GM19240 (cell line): ENCODE results near the gene FAM171A2.
"Not testable (repeated sequence)": the region's sequence is repeated elsewhere in the genome, so short reads cannot be mapped to it uniquely, and the experiment has no call there.

Experiments
- DNase-seq: peaks from one replicate; pipeline ENCODE4 v3.0.0; 2011; ENCODE audit warnings: low spot score; ENCODE audit not compliant: insufficient read length

FAM171A2 gene

DNA sequence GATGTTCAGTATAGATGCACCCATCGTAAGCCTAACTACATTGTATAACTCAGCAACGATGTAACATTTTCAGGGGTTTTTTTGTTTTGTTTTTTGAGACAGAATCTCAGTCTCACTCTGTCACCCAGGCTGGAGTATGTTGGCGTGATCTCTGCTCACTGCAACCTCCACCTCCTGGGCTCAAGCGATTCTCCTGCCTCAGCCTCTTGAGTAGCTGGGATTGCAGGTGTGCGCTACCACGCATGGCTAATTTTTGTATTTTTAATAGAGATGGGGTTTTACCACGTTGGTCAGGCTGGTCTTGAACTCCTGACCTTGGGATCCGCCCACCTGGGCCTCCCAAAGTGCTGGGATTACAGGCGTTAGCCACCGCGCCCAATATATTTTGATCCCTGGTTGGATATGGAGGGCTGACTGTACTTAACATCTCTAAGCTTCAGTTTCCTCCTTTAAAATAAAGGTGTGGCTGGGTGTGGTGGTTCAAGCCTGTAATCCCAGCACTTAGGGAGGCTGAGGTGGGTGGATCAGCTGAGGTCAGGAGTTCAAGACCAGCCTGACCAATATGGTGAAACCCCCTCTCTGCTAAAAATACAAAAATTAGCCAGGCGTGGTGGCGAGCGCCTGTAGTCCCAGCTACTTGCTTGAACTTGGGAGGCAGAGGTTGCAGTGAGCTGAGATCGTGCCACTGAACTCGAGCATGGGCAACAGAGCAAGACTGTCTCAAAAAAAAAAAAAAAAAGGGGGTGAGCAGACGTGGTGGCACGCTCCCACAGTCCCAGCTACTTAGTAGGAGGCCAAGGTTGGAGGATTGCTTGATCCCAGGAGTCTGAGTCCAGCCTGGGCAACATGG lies 16.2 kb downstream of the FAM171A2 start:
- not testable (repeated sequence) for DNase-seq

DNA sequence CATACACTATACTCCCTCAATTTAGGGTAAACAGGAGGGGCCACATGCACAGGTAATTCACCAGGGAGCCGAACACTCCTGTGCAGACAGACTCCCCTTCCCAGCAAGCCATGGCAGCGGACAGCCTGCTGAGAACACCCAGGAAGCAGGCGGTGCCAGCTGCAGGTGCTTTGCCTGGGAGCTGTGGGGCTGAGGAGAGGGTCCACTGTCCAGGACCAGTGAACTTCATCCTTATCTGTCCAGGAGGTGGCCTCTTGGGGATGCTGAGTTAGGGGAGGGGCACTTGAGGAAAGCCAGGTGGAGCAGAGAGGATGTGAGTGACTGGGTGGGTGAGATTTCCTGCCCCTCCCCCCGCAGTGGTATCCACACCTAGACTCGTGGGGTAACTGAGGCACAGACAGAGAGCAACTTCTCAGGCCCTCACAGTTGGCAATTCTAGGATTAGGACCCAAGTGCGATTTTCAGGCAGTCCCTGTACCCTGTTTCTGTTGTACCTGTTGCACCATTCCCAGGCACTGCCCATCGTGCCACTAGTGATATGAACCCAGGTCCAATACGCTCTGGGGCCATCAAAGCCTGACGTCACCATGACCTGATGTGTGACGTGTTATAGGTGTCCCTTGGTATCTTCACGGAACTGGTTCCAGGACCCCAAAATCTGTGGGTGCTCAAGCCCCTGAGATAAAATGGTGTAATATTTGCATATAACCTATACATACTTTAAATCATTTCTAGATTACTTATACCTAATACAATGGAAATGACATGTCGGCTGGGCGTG lies 17.4 kb downstream of the FAM171A2 start:
- DNase-seq, result no peak

DNA sequence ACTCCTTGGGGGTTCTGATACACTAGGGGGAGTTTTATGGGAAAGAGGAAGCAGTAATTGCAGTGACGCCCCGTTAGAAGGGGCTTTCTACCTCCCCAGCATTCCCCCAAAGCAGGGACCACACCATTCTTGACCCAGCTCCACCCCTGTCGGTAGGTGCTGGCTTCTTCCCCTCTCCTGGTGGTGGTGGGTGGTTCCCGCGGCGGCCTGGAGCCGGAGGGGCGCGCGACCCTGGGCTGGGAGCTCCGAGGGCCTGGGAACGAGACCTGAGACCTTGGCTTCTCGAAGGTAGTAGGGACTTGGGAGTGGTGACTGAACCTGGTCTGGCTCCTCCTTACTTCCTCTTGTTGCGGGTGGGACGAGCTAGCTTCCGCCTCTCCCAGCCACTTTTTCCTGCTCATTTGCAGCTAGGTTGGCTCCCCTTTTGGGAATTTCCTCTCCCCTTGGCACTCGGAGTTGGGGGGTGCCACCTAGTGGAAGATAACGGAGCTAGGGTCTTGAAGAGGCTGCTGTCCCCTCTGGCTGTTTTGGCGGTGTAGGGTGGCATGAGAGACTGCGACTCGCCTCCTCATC lies 18.1 kb downstream of the FAM171A2 start:
- DNase-seq, result no peak

DNA sequence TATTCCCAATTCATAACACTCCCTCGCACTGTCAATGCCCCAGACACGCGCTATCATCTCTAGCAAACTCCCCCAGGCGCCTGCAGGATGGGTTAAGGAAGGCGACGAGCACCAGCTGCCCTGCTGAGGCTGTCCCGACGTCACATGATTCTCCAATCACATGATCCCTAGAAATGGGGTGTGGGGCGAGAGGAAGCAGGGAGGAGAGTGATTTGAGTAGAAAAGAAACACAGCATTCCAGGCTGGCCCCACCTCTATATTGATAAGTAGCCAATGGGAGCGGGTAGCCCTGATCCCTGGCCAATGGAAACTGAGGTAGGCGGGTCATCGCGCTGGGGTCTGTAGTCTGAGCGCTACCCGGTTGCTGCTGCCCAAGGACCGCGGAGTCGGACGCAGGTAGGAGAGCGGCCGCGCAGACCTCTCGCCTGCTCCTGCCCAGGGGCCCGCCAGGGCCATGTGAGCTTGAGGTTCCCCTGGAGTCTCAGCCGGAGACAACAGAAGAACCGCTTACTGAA lies 18.7 kb downstream of the FAM171A2 start, which contains the start of gene GRN:
Gene GRN, plus strand, starts transcription at position 364 of the 515 bp plus-strand sequence. CDS start 3,863 bp downstream, outside the sequence.
- peak; percentile 87 for DNase-seq

DNA sequence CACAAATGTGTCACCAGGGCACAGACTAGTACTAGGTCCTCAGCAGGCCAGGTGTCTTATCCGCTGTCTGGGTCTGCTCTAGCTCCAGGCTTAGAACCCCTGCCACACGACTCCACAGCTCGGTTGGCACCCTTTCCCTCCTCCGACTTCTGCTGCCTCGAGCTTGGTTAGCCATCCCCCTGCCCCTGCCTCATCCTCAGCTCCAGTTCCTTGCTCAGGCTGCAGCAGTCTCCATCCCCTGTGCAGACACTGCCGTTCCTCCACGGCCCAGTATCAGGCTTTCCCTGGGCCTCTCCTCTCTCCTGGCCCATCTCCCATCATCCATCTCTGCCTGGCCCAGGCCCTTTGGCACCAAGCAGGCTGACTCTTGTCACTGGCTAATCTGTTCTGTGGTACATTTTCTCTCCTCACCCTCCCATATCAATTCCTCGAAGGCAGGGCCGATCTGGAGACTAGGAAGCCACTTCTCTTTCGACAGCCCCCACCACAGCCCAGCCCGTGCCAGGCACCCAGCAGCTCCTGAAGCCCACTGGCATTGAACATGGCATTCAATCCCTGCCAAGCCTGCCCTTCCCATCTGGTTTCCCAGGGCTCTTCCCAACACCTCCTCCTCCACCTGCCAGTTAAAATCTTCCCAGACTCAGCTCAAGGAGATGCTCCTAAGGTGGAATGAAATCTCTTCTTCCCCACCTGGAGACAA lies 20.0 kb downstream of the FAM171A2 start:
- no peak for DNase-seq

DNA sequence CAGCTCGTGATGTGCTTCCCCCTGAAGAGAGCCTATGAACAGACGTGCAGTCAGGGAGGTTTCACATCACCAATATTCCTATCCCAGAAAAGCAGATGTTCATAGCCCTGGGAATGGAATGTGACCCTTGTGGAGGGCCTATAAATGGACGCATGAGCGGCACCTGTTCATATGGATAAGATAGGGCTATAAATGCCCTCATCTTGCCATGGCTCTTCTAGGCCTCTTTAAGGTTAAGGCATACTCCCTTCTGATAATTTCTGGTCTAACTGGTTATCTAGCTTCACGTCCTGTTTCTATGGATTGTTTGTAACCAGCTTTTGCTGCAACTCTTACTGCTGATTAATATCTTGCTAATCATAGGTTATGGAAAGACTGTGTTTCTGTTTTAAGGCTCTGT lies 23.1 kb downstream of the FAM171A2 start:
- not testable (repeated sequence) for DNase-seq

DNA sequence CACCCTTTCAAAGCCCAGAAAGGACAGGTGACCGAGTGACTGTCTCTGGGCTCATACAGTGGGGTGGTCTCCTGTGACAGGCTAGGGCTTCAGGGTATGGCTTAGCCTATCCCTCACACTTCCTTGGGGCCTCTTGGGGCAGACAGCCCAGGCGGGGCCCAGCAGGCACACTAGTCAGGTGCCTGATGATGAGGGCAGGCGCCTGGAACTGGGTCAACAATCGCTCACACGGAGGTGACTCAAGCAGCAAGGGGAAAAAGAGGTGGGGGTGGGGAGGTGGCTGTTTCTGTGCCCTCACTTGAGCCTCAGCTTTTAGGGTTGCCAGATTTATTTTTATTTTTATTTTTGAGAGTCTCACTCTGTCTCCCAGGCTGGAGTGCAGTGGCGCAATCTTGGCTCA lies 25.0 kb downstream of the FAM171A2 start:
- no peak for DNase-seq

DNA sequence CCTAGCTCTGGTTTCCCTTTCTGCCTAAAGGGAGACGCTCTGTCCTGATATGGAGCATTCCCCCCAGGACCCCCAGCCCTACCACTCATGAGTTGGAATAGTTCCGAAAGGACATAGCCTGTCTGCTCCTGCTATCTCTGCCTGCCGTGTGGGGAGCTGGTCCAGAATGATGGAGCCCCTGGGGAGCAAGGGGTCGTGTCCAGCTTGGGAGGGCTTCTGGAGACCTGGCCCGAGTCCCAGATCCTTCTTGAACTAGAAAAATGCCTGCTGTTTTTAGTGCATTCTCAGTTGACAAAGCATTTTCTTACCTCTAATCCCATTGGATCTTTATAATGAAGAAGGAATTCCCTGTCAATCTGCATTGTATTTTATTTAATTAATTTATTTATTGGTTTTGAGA lies 27.7 kb downstream of the FAM171A2 start:
- no peak for DNase-seq

DNA sequence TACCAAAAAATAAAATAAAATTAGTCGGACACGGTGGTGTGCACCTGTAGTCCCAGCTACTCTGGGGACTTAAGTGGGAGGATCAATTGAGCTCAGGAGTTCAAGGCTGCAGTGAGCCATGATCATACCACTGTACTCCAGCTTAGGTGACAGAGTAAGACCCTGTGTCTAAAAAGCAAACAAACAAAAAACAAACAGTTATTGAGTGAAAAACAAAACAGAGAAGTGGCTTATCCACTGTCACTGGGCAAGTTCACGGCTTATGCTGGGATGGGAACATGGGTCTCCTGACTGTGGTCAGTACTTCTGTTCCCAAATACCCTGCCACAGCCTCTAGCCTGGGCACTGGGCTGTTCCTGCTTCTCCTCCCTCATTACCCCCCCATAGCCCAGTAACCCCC lies 28.1 kb downstream of the FAM171A2 start:
- no peak for DNase-seq

DNA sequence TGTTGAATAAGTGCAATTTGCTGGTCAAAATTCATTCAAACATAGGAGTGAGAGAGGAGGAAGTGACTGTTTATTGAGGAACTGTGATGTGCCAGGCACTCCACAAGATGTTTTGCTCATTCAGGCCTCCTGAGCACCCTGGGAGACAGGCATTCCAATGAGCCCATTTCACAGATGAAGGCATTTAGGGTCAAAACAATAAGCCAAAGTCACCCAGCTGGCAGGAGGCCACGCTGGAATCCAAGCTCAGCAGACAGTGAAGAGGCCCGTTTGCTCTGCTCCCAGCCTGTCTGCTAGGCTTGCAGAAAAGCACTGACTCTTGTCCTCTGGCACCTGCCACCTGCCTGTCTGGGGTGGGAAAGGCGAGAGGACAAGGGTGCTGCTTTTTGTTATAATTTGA lies 28.9 kb downstream of the FAM171A2 start:
- no peak for DNase-seq

DNA sequence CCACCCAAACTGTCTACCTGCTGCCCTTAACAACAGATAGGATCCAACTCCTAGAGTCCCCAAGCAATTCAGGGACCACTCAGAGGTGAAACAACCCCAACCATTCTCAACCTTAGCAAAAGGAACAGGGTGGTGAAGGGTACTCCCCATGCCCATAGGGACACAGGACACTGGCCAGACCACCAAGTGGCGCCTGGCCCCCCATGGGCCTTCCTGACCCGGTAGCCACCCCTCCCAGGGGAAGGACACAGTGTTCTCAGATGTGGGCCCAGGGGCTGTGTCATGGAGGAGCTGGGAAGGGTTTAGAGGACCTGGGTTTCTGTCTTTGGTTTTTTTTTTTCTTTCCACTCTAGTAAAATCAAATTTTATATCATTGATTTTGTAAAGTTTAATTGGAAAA lies 29.3 kb downstream of the FAM171A2 start:
- no peak for DNase-seq

DNA sequence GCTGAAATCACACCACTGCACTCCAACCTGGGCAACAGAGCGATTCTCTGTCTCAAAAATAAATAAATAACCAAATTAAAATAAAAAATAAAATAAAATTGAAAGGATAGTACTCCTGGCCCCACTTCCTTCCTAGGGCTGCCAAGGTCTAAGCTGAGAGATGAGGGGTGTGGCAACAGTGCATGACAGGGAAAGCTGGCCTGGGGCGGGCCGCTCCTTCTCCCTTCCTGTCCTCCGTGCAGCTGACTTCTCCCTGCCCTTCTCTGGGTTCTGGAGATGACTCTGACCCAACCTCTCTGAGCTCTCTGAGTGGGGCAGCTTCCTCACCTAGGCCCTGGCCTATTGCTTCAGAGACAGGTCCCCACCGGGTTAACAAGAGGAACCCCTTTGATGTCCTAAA lies 30.3 kb downstream of the FAM171A2 start:
- no peak for DNase-seq

DNA sequence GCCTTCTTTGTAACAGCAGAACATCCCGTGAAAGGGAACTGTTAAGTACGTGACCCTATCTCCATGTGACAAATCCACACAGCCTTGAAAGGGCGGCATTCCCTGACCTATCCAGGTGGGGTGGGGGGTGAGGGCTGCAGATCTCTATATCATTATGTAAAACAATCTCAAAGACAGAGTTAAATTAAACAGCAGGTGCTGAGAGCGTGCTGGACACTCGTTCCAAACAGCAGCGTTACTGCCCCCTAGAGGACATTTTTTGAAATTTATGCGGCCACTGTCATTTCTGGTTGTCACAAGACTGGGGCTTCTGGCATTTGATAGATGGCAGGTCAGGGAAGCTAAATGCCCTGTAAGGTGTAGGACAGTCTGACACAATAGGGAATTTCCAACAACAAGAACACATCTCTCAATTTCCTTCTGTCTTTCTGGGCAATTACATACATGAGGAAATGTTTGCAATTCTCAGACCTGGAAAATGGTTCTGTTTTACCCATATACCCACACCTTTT lies 32.3 kb downstream of the FAM171A2 start:
- peak; percentile 77 for DNase-seq

DNA sequence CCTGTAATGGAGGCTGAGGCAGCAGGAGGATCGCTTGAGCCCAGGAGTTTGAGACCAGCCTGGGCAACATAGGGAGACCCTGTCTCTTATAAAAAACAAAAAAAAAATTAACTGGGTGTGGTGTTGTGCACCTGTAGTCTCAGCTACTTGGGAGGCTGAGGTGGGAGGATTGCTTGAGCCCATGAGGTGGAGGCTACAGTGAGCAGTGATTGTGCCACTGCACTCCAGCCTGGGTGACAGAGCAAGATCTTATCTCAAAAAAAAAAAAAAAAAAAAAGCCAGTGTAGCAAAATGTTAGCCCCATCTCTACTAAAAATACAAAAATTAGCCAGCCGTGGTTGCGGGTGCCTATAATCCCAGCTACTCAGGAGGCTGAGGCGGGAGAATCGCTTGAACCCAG lies 33.4 kb downstream of the FAM171A2 start:
- not testable (repeated sequence) for DNase-seq

DNA sequence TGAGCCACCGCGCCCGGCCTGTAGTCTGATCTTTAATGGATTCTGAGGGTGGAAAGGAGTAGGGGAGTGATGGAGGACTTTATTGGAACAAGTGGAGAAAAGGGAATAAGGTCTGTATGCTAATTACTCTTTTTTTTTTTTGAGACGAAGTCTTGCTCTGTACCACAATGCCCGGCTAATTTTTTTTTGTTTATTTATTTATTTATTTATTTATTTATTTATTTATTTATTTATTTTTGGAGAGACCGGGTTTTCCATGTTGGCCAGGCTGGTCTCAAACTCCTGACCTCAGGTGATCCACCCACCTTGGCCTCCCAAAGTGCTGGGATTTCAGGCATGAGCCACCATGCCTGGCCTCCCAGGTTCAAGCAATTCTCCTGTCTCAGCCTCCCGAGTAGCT lies 34.1 kb downstream of the FAM171A2 start:
- not testable (repeated sequence) for DNase-seq

DNA sequence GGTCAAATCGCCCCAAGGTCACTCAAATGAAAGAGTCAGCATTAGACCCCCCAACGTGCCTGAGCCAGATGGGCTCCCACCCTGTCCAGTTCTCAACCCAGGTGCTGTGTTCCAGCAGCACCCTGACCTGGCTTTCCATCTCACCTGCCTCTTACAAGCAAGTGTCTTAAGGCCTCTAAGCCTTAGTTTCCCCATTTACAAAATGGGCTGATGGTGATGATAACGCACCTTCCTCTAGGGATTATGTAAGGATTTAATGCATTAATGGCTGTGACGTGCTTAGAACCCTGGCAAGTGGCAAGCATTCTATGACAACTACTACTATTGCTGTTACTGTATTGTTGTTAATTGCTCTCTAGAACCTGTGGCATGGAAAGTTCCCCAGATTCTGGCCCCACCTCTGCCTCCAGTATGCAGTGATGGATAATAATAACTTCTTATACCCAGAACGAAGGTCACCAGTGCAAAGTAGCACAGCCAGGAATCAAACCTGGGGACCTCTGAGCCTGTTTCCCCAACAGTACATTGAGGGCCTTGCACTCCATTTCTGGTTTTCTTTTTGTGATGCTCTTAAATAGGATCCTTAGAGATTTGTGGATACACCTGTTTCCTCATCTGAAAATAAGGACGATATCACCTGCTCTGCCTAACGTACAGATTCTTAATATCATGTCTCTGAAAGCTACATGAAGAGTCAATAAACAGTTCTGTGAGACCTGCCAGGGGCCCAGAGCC lies 35.8 kb downstream of the FAM171A2 start:
- no peak for DNase-seq

DNA sequence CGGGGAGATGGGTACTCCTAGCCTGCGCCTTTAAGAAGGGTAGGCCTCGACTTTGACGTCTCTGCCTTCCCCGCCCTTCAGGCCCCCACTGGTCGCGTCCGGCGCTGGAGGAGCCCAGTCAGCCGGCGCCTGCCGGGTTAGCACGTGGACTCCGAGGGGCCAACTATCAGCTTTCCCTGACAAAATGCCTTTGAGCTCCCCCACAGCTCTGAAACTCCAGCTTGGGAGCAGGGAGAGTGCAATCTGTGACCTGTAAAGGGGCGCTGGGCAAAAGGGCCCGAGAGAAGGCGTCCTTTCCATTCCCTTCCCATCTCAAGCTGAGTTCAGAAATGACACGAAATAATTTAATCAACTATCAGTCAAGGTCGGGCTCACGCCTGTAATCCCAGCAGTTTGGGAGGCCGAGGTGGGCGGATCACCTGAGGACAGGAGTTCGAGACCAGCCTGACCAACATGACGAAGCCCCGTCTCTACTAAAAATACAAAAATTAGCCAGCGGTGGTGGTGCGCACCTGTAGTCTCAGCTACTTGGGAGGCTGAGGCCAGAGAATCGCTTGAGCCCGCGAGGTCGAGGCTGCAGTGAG lies 36.7 kb downstream of the FAM171A2 start:
- peak; percentile 91 for DNase-seq

DNA sequence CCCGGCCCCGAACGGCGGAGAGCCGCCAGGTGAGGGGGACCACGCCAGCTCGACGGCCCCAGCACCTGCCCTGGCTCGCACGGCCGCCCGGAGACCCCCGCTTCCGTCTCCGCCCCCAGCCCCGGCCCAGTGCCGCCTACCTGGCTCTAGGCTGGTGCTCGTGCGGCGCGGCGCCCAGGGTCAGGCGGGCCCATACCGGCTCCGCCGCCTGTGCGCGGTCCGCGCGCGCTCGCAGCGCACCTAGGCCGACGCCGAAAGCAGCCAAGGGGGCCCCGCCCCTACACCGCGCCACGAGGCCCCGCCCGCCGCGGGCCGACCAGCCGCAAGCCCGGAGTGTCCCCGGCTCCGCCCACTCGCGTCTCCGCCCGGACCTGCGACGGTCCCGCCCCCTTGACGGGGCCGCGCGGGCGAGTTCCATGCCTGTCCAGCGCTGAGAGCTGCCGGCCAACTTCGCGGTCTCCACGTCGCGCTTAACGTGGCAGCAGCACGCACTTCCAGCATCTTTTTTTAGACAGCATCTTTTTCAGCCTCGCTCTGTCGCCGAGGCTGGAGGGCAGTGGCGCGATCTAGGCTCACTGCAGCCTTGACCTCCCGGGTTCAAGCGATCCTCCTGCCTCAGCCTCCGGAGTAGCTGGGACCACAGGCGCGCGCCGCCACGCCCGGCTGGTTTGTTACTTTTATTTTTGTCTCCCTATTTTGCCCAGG lies 38.9 kb downstream of the FAM171A2 start, which contains the start of gene SLC25A39:
Gene SLC25A39, minus strand, starts transcription at position 253 of the 705 bp plus-strand sequence. CDS start 1,261 bp downstream, outside the sequence.
- peak; percentile 60 for DNase-seq

DNA sequence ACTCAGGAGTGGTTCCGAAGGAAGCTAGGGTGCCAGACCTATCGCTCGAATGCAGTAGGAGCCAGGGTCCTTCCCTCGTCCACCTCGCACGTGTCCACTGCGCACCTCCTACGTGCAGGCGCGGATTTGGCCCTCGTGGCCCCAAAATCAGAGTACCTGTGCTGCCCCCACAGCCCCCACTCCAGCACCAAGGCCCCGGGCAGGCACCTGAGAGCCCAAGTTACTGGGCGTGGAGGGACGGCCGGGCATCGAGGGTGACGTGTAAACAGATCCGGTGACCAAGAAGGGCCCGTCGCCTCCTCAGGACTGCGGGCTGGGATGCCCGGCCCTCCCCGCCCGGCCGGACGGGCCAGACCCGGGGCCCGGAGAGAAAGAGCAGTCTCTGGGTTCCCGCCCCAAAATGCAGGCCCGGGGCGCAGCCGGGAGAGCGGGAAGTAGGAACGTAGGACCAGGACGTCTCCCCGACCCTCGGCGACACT lies 39.5 kb downstream of the FAM171A2 start:
- no peak for DNase-seq
